Eye (tissue), 1 donor: ENCODE measurements around the gene ERF.
"Not testable (repeated sequence)": the region's sequence is repeated elsewhere in the genome, so short reads cannot be mapped to it uniquely, and the experiment has no call there.

Source experiments
- DNase-seq: peaks from one replicate; pipeline ENCODE4 v3.0.0-alpha.2; 2015

The ERF gene

GRCh38 chr19:42275103-42275502, 20.2 kb upstream of the ERF start:
- DNase-seq: no peak

DNA sequence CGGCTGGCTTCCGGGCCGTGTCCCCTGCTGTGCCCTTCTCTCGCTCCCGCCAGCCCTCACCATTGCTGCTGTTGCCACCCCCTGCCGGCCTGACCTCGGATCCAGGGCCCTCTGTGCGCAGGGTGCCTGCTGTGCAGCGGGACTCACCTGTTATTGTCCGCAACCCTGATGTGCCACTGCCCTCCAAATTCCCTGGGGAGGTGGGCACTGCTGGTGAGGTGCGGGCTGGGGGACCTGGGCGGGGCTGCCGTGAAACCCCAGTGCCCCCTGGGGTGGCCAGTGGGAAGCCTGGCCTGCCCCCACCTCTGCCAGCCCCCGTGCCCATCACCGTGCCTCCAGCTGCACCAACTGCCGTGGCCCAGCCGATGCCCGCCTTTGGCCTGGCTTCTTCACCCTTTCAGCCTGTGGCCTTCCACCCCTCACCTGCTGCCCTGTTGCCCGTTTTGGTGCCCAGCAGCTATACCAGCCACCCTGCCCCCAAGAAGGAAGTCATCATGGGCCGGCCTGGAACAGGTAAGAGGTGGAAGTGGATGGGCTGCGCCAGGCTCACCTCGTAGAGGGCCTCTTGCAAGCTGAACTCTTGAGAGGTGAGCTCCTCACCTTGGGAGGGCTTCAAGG, 19.2 kb upstream of the ERF start:
- DNase-seq: no peak

DNA sequence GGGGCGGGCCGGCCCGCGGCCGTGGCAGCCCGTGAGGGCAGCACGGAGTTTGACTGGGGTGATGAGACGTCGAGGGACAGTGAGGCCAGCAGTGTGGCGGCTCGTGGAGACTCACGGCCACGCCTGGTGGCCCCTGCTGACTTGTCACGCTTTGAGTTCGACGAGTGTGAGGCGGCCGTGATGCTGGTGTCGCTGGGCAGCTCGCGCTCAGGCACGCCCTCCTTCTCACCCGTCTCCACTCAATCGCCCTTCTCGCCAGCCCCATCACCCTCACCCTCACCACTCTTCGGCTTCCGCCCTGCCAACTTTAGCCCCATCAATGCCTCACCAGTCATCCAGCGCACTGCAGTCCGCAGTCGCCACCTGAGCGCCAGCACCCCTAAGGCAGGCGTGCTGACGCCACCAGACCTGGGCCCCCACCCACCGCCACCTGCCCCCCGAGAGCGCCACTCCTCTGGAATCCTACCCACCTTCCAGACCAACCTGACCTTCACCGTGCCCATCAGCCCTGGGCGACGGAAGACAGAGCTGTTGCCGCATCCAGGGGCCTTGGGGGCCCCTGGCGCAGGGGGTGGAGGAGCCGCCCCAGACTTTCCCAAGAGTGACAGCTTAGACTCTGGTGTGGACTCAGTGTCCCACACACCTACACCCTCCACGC, 18.6 kb upstream of the ERF start:
- no peak for DNase-seq

GRCh38 chr19:42272989-42273406, 18.1 kb upstream of the ERF start:
- DNase-seq: no peak

- no peak for DNase-seq
Measured at GRCh38 chr19:42272535-42272897, 17.6 kb upstream of the ERF start.

- no peak for DNase-seq
Measured at GRCh38 chr19:42271861-42272534, 17.1 kb upstream of the ERF start.

DNA sequence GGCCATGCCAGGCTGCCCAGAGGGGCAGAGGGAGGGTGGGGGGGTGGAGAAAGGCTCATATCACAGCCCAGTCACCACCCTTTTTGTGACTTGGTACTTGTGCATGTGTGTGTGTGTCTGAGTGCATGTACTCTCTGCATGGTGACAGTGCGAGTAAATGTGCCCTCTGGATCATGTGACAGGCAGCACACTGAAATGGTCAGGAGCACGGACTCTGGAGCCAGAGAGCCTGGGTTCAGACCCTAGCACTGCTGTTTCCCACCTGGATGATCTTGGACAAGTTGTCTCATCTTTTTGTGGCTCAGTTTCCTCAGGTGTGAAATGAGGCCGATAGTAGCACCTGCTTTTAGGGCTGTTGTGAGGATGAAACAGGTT, 16.1 kb upstream of the ERF start:
- DNase-seq: no peak

DNA sequence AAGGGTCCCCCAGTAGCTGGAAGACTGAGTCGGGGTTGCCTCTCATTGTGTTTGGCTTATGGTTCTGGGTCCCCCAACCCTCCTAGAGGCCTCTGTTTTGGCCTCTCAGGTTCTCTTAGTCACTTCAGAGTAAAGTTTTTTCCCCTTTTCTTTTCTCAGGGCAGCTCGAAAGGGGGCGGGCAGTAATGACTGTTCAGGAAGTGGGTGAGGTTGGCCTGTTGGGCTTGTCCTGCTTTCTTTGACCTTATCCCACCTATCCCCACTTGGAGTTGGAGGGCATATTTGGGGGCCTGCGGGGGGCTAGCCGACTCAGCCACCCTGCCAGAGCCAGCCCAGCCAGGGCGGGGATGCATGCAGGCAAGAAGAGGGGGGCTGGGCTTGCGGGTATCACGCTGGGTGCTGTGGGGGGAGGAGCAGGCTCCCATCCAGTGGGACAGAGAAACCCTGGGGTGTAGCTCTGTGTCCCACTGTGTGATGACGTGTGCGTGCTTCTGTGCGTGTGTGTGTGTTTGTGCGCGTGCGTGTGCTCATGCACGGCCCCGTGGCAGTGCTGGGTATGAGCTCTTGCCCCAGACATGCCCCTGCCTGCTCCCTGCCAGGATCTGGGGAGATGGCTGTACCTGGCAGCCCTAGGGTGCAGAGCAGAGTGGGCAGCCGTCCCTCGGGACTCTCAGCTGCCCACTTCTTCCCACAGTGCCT, 15.6 kb upstream of the ERF start:
- DNase-seq: no peak

DNA sequence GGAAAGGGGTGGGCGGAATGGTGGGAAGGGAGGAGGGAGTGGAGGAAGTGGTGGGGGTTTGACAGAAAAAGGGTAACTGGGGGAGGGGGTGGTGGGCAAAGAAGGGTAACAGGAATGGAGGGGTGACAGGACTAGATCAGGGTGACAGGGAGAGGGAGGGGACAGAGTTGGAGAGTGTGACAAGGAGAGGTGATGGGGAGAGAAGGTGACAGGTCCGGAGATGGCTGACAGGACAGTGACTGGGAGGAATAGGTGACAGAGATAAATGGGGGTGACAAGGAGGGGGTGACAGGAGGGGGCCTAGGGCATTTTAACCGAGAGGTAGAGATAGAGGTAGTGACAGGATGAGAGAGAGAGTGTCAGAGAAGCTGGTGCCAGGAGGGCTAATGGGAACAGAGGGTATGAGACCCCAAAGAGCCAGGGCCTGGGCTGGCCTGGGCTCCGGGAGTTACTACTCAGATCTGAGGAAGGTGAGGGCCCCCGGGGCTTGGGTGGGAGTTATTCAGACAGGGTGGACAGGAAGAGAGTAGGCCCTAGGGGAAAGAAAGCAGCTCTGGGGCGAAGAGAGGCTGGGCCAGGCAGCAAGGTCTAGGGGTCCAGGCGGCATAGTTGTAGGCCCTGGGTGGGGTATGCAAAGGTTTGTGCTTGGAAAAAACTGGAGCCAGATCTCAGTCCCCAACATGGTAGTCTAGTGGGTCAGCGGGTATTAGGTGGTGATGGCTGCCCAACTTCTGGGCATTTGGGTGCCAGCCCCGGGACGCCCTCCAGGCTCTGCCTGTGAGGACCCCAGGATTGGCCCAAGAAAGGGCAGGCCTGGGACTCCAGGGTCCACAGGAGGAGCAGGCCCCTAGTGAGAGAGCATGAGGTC, 14.8 kb upstream of the ERF start:
- DNase-seq: no peak

- DNase-seq: peak; percentile 100
Measured at GRCh38 chr19:42268704-42269477, 14.0 kb upstream of the ERF start, which contains the start of gene CIC. TSS of gene CIC (plus strand) at chr19:42269252. CDS start at chr19:42271784, 2,532 bp downstream.

DNA sequence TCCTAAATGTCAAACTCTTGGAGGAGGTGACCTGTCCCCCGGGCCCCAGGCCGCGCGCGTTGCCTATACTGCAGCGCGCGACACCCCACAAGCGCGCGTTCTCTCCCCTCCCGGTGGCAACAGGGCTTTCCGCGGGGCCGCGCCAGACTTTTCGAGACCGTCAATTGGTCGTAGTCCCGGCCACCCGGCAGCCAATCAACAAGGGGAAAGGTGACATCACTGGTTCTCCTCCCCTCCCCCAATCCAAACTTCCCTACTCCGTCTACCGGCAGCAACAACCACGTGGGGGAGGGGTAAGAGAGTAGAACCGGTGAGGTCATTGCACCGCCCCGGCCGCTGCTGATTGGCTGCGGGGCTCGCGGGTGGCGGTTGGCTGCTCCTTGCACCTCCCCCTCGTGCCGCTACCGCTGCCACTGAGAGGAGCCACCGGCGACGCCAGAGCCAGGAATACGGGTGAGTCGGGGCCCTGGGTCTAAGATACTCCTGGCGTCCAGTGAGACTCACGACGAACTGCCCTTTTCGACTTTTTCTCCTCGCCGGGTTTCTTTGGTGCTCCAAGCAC, 13.3 kb upstream of the ERF start:
- DNase-seq: peak; percentile 100

DNA sequence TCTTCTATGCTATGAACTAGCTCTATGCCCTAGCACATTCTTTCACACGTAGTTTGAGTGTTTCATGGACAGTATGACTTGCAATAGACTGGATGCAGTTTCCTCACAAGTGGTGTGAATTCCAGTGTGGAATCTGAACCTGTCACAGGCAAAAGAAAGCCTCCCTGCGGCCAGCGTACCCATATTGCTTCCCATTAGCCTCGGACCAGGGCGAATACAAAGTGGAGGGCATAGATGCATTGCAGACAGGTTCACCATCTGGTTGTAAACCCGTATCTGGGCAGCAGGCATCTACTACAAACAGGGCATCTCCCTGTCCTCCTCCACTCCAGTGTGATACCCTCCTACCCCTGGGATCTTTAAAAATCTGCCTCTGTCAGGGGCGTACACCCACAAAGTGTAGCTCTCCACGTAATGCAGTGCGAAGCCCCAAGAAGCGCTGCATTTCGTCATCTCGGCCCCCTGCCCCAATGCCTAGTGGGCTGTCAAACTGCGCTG, 12.8 kb upstream of the ERF start:
- no peak for DNase-seq

DNA sequence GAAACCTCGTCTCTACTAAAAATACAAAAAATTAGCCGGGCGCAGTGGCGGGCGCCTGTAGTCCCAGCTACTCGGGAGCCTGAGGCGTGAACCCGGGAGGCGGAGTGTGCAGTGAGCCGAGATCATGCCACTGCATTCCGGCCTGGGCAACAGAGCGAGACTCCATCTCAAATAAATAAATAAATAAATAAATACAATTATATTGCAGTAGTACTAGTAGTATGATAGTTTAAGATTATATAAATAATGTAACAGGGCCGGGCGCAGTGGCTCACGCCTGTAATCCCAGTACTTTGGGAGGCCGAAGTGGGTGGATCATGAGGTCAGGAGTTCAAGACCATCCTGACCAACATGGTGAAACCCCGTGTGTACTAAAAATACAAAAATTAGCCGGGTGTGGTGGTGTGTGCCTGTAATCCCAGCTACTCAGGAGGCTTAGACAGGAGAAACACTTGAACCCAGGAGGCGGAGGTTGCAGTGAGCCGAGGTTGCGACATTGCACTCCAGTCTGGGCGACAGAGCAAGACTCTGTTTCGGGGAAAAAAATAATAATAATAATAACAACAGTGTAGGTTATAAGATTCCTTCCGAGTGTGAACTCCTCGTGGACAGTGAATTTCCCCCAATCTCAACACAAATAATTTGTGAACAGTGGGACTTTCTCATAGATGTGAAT, 12.1 kb upstream of the ERF start:
- not testable (repeated sequence) for DNase-seq

DNA sequence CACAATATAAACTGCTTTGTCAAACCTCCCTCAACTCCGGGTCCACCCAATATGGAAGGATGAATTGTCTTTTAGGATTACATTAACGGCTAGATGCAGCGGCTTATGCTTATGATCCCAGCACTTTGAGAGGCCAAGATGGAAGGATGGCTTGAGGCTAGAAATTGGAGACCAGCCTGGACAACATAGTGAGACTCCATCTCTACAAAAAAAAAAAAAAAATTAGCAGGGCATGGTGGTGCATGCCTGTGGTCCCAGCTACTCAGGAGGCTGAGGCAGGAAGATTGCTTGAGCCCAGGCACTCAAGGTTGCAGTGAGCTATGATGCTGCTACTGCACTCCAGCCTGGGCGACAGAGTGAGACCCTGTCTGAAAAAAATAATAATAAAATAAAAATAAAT, 11.2 kb upstream of the ERF start:
- DNase-seq: not testable (repeated sequence)

DNA sequence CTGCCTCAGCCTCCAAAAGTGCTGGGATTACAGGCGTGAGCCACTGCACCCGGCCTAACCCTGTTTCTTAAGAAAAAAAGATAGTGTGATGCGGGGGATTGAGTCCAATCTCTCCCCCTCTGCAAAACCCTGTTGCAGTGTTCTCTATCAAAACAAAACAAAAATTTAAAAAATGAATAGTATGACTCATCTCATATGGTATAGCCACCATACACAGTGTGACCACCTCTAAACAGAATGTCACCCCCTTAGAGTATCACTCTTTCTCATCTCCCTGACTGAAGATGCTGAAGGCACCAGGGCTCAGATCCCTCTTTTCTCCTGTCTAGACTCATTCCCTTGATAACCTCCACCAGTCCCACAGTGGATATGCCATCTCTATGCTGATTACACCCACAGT, 6.8 kb upstream of the ERF start:
- DNase-seq: no peak

GRCh38 chr19:42257842-42258241, 2.9 kb upstream of the ERF start:
- not testable (repeated sequence) for DNase-seq

DNA sequence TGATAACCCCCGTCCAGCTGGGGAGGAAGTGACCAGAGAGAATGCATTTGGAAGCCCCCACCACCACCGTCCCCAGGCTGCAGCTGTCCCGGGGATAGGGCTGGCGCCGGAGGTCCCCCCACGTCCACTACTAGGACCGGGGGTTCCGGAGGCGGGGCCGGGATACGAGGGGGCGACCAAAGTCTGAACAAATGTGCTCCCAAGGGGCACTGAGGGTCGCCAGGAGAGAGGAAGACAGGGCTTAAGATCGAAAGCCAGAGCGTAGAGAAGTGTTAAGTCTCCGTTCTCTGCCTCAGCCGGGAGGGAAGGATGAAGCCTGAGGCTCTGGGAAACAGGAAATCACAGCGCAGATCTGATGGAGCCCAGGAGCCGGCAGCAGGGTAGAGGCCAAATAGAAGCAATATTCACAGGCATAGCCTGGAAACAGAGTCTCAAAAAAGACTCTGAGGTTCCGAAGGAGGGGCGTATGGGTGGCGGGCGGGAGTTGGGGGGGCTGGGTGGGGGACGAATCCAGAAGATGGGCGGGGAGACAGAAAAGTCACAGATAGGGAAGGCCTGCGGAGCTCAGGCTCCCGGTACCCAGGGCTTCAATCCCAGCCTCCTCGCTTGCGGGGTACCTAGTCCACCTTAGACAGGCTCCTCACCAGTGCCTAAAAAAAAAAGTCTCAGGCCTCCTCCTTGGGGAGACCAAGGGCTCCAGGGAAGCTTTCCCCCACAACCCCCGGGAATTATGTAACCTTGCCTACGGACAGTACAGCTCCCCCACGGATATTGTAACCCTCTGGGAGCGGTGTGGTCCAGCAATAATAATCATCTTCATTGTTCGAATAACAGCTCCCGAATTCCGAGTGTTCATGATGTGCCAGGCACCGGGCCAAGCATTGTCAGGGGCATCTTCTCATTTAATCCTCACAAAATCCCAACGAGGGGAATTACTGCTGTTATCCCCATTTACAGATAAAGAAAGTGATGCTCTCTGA, 1.1 kb upstream of the ERF start:
- peak; percentile 84 for DNase-seq

DNA sequence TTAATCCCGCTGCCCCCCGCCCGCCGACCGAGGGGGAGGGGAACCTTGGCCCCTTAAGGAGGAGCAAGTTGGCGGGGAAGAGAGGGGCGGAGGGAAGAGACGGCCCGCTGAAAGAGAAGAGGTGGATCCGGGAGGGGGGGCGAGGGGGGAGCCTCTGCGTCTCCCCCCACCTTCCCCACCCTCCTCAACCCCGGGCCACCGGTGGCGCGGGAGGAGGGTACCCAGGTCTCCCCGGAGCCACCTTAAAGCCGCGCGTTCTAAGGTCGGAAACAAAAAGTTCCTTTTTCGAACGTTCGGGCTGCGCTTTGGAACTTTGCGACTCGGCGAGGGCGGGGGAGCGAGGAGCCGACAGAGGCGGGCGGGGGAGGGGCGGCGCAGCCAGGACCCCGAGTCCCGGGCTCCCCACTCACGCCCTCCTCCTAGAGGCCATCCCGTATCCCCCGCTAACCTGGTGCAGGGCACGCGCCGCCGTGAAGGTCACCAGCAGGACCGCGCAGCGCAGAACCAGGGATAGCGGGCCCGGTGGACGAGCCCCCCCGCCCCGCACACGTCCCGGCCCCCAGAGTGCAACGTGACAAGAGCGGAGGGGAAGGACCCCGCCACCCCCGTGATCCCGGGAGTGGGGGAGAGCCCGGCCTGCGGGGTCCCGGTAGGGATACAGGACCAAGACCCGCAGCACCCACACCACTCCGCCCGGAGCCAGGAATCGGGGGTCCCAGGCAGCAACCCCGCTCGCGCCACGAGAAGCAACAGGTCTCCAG, 659 bp downstream of the ERF start:
- peak; percentile 92 for DNase-seq
